ENCODE results near the gene LRRC38. TPM values are rescaled to one million over a fixed set of nuclear protein-coding genes. Genes with fewer than 3 reads are reported as not detected.

Gene LRRC38
- 0.39 TPM in 1 of 2 replicates, not detected in the other for total RNA-seq

GRCh38 chr1:13513895-13514546 is at the start of gene LRRC38:
LRRC38 (minus strand) TSS chr1:13514003; CDS start chr1:13513593, 410 bp downstream.

Other genes starting within 250 kb of the LRRC38 start
- gene PRAMEF8, start 228.9 kb downstream of the LRRC38 start, total RNA-seq: not detected in 2 replicates
- not detected in 2 replicates for gene PRAMEF33, start 210.5 kb downstream of the LRRC38 start, total RNA-seq
- gene PRAMEF15, start 198.4 kb downstream of the LRRC38 start, total RNA-seq: not detected in 2 replicates
- not detected in 2 replicates for gene PRAMEF14, start 166.9 kb downstream of the LRRC38 start, total RNA-seq
- gene PRAMEF19, start 142.1 kb downstream of the LRRC38 start, total RNA-seq: not detected in 2 replicates
- not detected in 2 replicates for gene PRAMEF17, start 124.4 kb downstream of the LRRC38 start, total RNA-seq
- not detected in 2 replicates for gene PRAMEF20, start 103.6 kb downstream of the LRRC38 start, total RNA-seq
- 15.3 and 18.2 TPM in 2 replicates for gene PDPN, start 69.8 kb upstream of the LRRC38 start, total RNA-seq
- gene PRDM2, start 186.2 kb upstream of the LRRC38 start, total RNA-seq: 6.5 and 21.4 TPM in 2 replicates

All from epithelial cell of alveolus of lung (primary cell).